Right ventricle myocardium inferior (tissue), 1 donor: ENCODE data around the gene MEA1. TPM values are rescaled to one million over a fixed set of nuclear protein-coding genes. Genes with fewer than 3 reads are reported as not detected.

Source experiments
- ATAC-seq: fragments of 200-7000 bp; cut with Tn5 transposase; one replicate; pipeline ENCODE4 v1.9.1; 2020; ENCODE audit warnings: mild to moderate bottlenecking, moderate library complexity
- DNase-seq: peaks from one replicate; pipeline ENCODE4 v3.0.0; 2021; ENCODE audit errors: missing footprints
- intact Hi-C: fragments of 100-400 bp; cut with DNase I; formaldehyde crosslinking; loops from one replicate; pipeline ENCODE4 v1.11.0; 2022
- total RNA-seq: library from RNA; stranded (reverse); fragmentation: NEBNext Ultra II Directional; extraction: Animal tissue kit (Norgen Biotek cat#: 25700); gene quantifications from one replicate; pipeline ENCODE4 v1.2.1, GENCODE V29; 2021
- donor health status: DM: no; HTN: yes; CAD: no; lungs with severe emphysema.

The MEA1 gene
- total RNA-seq, 1 donor from 2014 or later, result 32.1 TPM

DNA sequence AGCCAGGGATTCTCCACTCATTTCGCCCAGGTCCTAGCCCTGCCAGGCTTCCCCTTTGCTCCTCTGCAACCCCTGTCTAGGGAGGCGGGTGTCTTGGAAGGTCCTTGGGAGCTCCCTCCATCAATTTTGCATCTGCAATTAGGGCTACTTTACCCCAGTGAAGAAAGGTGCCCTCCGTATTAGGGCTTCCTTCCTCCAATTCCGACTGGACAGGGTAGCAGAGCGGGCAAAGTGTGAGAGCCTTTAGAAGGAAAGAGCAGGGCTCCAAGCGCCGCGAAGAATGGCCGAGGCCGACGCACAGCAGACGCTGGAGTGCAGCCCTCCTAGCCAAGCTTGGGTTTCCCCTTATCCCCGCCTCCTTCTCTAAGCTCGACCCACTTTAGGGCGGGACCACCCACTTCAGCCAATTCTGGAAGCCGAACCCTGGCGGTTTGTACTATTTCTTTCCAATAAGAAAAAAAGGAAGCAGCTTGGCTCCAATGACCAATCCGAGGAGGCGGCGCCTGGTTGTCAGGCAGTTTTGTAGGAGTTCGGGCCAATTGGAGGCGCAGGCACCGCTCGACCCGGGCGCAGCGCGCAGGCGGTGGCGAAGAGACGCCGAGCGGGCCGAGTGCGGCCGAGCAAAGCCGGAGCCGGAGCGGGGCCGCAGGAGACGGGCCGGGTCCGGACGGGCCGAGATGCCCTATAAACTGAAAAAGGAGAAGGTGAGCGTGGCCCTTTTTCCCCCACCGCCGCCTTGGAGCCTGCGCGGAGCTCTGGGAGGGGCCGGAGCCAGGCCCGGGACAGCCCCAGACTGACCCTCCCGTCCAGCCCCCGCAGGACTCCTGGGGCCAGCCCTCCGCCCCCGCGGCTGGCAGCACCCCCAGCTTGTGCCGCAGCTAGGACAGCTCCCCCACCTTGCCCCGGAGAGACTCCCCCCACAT is 29.5 kb downstream of the MEA1 start, which contains the start of gene PPP2R5D:
Gene PPP2R5D (plus strand): TSS at position 570 of the 923 bp plus-strand sequence. CDS start 108 bp downstream, at position 678.
- DNase-seq (peak; percentile 99), ATAC-seq (peak; percentile 96)
- intact Hi-C loops, result loop anchor here (1.0 to 5.0 kb wide), 3 partner anchors 29 to 82 kb away; partner anchors contain the start of genes CNPY3 and MEA1

DNA sequence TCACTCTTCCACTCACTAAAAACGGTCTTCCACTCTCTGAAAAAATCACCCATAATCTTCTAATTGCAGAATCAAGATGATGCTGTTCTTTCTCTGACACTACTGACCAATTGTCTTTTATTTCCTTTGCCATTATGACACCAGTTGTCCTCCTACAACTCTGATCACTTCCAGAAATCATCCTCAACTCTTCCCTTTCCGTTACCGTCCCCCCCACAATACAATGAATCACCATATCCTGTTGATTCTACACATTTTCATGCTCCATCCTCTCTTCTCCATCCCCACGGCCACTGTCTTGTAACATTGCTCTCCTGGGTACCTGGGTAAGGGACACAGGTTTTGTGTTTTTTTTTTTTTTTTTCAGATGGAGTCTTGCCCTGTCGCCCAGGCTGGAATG is 31.9 kb downstream of the MEA1 start:
- intact Hi-C loops, result loop anchor here (5.0 kb wide), 2 partner anchors 55 to 80 kb away; partner anchors contain the start of gene CNPY3
- DNase-seq (no peak), ATAC-seq (no peak)

DNA sequence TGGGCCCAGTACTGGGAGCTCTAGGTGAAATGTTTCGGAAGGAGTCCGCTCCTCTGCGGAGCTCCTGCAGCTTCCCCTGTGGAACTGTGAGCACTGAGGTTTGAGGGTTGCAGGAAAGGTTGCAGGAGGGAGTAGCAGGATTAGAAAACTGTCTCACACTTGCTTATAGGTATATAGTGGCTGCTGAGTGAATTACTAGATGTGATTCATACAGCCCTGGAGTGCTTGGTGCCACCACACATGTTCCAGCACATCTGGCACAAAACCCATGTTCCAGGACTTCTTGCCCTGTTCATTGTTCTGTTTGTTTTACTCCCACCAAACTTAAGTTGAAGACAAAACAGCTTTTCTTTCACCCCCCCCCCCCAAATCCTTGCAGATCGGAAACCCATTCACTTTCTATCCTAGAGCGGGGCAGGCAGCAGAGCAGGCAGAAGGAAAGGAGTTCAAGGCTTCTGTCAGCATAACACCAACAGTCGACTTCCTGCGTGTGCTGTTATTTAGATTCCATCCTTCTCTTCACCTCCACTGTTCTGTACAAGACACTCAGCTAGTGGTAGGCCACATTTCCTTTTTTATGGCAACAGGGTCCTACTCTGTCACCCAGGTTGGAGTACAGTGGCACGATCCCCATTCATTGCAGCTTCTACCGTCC is 34.1 kb downstream of the MEA1 start:
- DNase-seq (no peak), ATAC-seq (no peak)
- intact Hi-C loops, result loop anchor here (5.0 kb wide), 2 partner anchors 52 to 77 kb away; partner anchors contain the start of gene CNPY3

DNA sequence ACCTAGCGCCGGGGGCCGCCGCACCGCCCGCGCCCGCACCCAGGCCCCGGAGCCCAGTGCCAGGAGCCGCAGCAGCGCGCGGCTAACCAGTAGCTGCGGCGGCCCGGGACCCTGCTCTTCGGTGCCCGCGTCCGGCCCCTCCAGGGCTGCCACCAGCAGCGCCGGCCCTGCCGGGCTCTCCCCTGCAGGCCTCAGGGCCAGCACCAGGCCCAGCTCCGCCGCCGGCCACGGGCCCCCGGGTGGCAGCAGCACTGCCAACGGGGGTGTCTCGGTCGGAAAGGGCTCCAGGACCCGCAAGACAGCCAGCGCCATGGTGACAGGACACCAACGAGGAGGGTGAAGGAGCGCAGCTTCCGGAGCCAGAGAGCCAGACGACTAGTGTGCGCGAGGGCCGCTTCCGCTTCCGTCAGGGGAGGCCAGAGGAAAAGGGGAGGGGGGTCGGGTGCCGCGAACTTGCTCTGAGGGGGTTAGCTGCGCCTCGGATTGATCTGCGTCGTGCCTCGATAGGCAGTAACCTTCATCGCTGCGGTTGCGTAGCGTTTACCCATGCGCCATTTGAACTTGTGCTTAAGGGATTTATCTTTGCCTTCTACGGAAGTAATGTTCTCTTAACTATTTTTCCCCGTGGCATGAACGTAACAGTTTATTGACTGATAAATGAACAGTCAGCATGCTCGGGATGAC is 34.8 kb downstream of the MEA1 start, which contains the start of gene PEX6:
Gene PEX6 (minus strand): TSS at position 343 of the 684 bp plus-strand sequence. CDS start 31 bp downstream, at position 312.
- intact Hi-C loops, result no loop called here
- ATAC-seq (peak; percentile 97), DNase-seq (peak; percentile 97)

DNA sequence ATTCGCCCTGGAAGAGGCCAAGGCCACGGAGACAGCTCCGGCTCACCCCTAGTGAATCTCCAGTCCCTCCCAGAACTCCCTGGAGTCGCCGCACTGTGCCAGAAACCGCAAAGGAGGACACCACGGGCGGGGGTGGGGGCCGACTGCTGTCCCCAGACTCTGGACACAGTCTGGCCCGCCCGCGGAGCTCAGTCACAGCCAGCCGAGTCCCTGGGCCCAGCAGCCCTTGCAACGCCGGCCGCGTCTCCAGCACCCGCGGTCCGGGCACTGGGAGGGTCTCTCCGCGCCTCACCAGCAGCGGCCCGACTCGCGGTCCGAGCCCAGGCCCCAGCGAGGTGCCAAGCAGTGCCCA is 35.3 kb downstream of the MEA1 start:
- intact Hi-C loops, result no loop called here
- ATAC-seq (peak; percentile 7), DNase-seq (no peak)

DNA sequence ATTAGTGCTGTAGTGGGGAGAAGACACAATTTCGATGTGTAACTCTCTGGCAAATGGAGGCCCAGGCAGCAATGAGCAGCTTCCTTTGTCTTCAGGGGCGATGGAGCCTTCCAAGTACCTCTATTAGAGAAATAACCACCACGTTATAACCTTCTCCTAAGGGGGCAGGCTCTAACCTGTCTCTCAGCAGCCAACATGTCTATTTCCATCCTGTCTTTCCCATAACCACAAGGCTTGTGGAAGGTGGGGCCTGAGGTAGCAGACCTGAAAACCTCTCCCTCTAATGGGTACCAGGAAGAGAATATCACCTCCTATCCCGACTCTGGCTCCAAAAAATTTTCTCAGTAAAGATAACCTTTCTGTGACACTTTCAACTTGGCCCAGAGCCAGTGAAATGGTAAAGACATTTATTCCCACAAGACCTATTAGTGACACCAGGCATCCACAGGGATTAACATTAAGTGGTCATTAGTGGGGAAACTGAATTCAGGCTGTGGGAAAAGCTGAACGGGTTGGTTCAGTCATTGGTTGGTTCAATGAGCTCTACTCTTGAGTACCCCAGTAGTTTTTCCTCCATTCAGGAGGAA is 38.7 kb downstream of the MEA1 start:
- DNase-seq (no peak), ATAC-seq (no peak)
- intact Hi-C loops, result no loop called here

DNA sequence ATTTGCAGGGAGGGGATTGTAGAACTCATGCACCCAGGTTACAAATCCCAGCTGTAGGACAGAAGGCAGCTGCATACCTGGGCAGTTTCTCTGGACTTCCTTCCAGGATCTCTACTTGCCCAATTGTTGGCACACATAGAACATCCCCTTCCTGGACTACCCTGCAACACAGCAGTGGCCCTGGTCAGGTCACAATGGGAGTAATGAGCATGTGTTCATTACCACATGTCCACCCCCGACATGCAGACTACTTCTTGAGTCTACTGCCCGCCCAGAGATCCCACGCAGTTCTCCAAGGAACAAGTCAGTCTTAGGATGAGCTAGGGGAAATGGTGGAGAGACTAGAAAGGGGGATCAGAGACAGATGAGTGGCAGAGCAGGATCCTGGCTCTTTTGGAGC is 39.8 kb downstream of the MEA1 start:
- DNase-seq, result no peak
- intact Hi-C loops, result no loop called here
- no peak for ATAC-seq

DNA sequence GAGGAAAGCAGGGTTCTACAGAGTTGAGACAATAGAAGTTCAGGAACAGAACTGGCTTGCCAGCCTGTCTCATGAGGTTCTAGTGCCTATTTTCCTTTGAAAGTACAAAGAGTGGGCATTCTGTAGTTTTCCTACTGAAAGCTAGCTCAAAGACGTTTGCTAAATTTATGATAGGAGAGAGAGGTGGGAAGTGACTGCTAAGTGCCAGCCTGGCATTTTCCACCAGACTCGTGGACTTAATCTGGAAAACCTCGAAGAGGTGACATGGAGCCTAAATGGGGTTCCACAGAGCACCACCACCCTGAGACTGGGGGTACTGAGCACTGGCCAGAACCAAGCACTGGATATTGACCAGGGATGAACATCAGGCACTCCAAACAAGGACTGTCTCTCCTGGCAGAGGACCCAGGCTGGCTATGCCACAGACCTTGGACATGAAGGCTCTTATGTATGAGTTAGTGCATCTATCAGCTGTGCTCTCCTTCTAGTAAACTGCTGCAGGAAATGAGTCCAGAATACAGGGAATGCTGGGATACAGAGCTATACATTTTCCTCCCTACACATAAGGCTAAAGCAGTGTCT is 41.9 kb downstream of the MEA1 start:
- no peak for ATAC-seq

DNA sequence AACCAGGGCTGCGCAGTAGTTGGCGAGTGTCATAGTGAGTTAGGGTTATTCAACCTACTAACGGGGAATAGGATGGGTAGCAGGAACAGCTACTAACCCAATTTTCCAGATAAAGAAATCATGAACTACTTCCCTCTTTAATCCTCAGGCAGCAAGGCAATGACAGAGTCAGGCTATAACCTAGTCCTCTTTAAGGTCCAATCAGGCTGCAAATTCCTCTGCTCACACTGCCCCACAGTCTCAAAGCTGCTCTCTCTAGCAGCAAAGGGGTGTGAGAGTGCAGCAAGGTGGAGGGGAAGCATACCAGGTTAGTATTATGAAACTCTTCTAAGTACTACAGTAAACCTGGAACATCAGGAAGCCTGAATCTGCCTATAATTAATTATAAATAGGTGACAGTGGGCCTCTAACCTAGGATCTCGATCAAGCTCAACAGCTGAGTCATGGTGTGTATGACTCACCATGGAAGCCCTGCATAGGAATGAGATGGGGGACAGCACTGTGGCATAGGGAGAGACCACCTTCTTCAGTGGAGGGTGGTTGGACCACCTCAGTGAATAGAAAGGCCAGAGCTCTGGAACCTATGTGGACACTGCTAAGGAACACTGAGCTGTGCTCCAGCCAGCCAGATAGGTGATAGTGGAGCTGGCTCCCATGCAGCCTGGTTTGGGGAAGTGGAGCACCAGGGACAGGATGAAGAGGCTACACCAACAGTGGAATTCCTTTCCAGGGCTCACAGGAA is 42.7 kb downstream of the MEA1 start:
- intact Hi-C loops, result no loop called here
- ATAC-seq (no peak), DNase-seq (no peak)

More for the DNA sequence above, 41.9 kb downstream of the MEA1 start:
- intact Hi-C loops, result no loop called here
- DNase-seq, result no peak

DNA sequence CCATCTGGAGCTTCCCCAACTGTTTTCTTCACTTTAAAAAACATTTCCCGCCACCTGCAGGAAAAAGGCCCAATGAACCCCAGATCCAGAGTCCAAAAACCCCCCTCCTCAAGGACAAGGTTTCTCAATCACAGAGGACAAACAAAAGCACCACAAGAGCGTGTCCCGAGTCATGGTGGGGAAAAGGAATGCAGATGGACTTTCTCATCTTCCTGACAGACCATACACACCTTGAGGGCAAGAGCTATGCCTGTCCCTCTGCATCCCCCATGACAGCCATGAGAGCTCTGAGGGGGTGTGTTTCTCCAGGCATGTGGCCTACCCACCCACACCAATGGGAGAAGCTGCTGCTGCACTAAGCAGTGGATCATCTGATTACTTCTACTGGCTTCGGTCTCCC is 43.8 kb downstream of the MEA1 start:
- intact Hi-C loops, result no loop called here
- DNase-seq (no peak), ATAC-seq (no peak)

DNA sequence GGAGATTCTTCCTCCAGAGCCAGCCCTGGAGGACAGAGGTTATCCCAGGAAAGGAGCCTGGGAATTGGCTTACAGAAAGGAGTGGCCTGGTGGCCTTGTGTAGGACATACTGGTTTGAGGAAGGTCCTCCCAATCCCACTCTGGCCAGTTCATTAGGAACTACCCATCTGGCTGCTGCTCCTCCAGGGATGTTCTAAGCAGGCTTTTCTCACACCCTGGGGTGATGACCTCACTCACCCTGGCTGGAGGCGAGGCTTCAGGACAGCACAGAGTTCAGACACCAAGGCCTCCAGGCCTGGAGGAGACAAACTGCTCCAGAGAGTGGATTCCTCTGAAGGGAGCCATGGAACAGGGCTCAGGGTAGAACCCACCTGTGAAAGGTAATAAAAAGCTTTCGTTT is 44.3 kb downstream of the MEA1 start:
- intact Hi-C loops, result no loop called here
- ATAC-seq, result no peak
- no peak for DNase-seq

DNA sequence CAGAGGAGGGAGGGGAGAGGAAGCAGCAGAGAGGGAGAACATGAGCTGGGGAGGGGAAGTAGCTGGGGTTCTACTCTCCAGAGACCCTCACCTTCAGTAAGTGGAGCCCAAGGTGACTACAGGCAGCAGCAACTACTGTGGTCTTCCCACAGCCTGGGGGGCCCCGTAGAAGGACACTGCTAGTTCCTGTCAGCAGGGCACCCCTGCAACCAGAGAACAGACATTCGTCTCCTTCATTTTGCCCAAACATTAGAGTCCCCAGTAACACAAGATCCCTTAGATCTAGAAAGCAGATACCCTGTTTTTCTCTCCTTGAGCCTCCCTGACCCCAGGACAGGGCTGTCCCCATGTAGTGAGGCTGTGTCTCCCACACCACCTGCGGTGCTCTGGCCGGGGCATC is 45.0 kb downstream of the MEA1 start:
- DNase-seq (no peak), ATAC-seq (no peak)
- intact Hi-C loops, result no loop called here

DNA sequence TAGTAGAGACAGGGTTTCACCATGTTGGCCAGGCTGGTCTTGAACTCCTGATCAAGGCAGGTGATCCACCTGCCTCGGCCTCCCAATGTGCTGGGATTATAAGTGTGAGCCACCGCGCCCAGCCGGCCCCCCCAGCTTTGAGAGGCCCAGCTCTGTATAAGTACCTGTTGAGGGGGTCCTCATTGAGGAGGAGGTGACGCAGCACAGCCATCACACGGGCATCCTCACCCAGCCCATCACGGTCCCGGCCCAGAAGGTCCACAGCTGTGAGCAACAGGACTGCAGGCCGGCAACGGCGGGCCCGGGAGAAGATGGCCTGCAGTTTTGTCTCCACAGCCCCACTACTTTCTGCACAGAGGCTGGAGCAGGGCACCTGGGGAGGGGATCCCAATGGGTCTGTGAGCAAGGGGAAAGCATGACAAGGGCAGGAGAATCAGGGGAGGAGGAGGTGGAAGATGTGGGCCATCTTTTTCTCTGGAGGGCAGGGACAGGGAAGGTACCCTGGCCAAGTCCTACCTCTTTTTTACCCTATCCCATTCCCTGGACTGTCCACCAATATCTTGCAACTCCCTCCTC is 45.5 kb downstream of the MEA1 start:
- DNase-seq (no peak), ATAC-seq (no peak)
- intact Hi-C loops, result no loop called here

DNA sequence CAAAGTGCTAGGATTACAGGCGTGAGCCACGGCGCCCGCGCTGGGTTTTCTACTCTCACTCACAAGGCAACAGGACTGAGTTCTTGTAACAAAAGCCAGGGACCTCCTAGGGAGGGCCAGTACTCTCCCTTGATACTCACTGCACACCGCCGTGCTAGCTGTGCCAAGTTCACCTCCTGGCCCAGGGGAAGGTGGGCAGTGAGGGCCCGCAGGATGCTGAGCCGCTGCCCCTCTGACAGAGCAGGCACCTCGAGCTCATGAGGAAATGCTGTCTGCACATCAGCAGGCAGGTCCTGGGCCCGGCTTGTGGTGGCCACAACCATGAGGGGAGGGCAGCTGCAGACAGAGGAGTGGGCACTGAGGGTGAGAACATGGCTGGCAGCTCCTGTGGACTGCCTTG is 46.5 kb downstream of the MEA1 start:
- no peak for DNase-seq
- intact Hi-C loops, result no loop called here
- ATAC-seq, result no peak

DNA sequence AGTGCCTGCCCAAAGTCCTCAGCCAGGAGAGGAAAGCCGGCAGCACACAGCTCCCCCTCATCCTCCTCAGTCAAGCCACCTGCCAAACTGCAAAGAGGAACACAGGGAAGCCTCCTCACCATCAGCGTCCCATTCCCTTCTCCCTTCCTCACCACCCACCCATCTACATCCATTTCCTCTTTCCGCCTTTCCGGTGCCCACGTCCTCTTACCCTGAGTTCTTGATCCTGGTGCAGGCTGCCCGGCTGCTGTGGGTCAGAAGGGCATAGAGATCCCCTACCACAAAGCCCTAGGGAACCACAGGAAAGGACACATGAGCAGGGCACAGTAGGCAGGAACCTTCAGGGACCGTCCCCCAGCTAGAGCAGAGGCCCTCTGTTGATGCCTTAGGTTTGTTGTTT is 47.2 kb downstream of the MEA1 start:
- intact Hi-C loops, result no loop called here
- ATAC-seq (no peak), DNase-seq (no peak)

DNA sequence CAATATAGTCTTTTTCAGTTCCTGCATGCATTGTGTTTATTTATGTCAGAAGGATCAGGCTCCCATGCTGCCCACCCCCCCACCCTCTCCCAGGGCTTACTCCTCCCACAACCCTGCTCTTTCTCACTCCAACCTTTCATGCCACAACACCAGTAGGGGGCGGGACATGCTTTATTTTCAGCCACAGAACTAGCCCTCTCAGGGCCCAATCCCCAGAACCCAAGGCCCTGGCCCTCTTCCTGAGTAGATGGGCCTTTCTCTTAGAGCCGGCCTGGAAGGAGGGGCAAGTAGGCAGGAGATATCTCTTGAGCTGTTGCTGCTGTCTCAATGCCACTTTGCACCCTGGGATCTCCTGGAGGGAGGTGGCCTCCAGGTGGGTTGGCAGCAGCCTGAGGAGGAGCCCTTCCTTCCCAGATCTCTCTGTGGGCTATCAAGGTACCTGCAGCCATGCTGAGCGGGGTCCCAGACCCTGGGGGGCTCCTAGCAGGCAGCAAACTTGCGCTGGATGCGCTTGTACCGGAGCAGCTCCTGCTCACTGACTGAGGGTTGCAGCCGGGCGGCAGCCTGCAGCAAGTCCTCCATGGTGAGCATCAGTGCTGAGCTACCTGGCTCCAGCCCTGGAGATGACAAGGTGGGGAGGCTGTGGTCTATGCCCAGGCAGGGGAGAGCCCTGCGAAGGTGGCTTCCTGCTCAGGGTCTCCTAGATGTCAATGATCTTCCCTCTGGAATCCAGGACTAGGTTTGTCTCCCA is 49.7 kb downstream of the MEA1 start:
- no peak for DNase-seq
- no peak for ATAC-seq
- intact Hi-C loops, result no loop called here
